ENCODE data around the gene FBXW8. TPM values are rescaled to one million over a fixed set of nuclear protein-coding genes. Genes with fewer than 3 reads are reported as not detected.

Gene FBXW8, protein sequence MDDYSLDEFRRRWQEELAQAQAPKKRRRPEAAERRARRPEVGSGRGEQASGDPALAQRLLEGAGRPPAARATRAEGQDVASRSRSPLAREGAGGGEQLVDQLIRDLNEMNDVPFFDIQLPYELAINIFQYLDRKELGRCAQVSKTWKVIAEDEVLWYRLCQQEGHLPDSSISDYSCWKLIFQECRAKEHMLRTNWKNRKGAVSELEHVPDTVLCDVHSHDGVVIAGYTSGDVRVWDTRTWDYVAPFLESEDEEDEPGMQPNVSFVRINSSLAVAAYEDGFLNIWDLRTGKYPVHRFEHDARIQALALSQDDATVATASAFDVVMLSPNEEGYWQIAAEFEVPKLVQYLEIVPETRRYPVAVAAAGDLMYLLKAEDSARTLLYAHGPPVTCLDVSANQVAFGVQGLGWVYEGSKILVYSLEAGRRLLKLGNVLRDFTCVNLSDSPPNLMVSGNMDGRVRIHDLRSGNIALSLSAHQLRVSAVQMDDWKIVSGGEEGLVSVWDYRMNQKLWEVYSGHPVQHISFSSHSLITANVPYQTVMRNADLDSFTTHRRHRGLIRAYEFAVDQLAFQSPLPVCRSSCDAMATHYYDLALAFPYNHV
- total RNA-seq = 1 to 10 TPM; 7.9 to 9.0 TPM

- peak; percentile 62 for DNase-seq (ENCODE audit: low spot score)
- Histone ChIP-seq H3K36me3 (no peaks in the 10 kb centered on the region), H3K4me3 (peak within 1 kb of the TSS; percentile 84 to 96), H3K27me3 (no peaks in the 10 kb centered on the region), H3K27ac (peak within 1 kb of the TSS; percentile 82), H3K9me3 (no peaks in the 10 kb centered on the region), H3K4me1 (peaks cover 0 to 15% of the 10 kb centered on the region in 2 donors)
- TF ChIP-seq CTCF (IDR thresholded peaks at IDR 0.05) = no peak
Measured at GRCh38 chr12:116910645-116911451, at the start of gene FBXW8. Gene FBXW8, plus strand, starts transcription at chr12:116910950. Its CDS starts 88 bp downstream, at chr12:116911038.

GRCh38 chr12:116861320-116861719, 49.4 kb upstream of the FBXW8 start:
- Histone ChIP-seq H3K9me3 (no peaks in the 10 kb centered on the region), H3K4me1 (peaks cover 0 to 12% of the 10 kb centered on the region in 2 donors), H3K4me3 (peak overlapping the region in 1 of 2 donors; percentile 6), H3K36me3 (no peaks in the 10 kb centered on the region), H3K27ac (no peak overlapping the region), H3K27me3 (no peaks in the 10 kb centered on the region)
- no peak for DNase-seq (ENCODE audit: low spot score)
- TF ChIP-seq CTCF (IDR thresholded peaks at IDR 0.05) = no peak

DNA sequence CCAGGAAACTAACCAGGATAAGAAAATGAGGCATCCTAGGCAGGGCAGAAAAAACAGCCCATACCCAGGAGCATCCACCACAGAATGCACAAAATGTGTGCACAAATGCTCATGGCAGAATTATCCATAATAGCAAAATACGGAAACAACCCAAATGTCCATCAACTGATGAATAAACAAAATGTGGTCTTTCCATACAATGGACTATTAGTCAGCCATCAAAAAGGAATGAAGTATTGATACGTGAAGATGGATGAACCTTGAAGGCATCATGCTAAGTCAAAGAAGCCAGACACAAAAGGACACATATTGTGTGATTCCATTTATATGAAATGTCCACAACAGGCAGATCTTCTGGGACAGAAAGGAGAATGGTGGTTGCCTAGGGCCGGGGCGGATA, 48.6 kb upstream of the FBXW8 start:
- Histone ChIP-seq H3K27me3 (no peaks in the 10 kb centered on the region), H3K4me1 (peaks cover 0 to 12% of the 10 kb centered on the region in 2 donors), H3K4me3 (no peak overlapping the region), H3K27ac (no peak overlapping the region), H3K36me3 (no peaks in the 10 kb centered on the region), H3K9me3 (no peaks in the 10 kb centered on the region)
- no peak for TF ChIP-seq CTCF (IDR thresholded peaks at IDR 0.05)
- no peak for DNase-seq (ENCODE audit: low spot score)

DNA sequence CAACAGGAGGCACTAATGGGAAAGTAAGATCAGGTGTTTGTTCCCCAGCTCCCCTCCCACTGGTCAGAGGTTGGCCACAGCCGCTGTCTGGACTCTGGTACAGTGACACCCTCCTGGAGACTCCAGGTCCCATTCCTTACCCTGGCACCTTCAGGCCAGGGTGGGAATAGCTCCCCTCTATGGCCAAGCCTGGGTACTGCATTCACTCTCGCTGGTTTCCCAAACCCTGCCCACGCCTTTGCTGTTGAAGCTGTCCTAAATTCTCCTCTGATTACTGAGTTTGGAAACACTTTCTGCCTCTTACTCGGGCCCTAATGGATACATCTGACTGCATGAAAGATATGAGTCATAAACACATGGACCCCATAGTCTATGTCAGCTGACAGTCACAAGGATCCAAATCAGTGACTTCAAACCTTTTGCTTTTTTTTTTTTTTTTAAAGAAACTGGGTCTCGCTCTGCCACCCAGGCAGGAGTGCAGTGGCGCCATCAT, 47.4 kb upstream of the FBXW8 start:
- no peaks in the 10 kb centered on the region for H3K9me3 ChIP-seq
- TF ChIP-seq CTCF (IDR thresholded peaks at IDR 0.05) = peak in 1 of 2 donors; percentile 30
- H3K4me1 ChIP-seq = peaks cover 0 to 12% of the 10 kb centered on the region in 2 donors

DNA sequence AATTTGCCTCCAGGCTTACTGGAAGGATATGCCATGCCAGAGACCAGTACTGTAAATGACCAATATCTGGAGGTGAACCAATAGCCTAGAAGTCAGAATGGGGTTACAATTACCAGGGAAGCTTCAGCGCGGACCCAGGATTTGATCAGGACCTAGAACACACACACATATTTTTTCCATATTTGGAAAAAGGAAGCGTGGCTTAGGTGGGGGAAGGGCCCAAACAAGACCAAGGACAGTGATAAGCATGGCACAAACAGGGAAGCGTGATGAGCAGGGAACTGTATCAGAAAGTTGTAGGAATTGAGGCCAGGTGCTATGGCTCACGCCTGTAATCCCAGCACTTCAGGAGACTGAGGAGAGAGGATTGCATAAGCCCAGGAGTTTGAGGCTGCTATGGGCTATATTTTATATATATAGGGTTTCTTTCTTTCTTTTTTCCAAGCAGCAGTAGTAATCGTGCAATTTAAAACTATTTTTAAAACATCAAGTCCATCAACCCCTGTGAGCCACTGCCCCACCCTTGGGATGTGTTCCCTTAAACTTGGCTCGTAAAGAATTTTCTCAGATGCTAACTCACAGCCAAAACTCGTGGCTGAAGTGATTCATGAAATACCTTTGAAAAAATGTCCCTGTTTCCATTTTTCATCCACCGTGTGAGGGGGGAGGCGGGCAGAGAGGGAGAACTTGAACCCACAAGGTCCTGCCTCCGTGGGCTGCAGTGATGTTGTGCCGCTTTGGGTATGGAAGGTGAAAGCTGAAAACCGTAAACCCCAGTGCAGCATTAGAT, 46.2 kb upstream of the FBXW8 start:
- Histone ChIP-seq H3K36me3 (no peaks in the 10 kb centered on the region), H3K27me3 (no peaks in the 10 kb centered on the region), H3K4me1 (peaks cover 0 to 12% of the 10 kb centered on the region in 2 donors), H3K4me3 (no peak overlapping the region), H3K27ac (no peak overlapping the region), H3K9me3 (no peaks in the 10 kb centered on the region)
- DNase-seq (ENCODE audit: low spot score) = no peak
- TF ChIP-seq CTCF (IDR thresholded peaks at IDR 0.05) = no peak

More for the DNA sequence above, 47.4 kb upstream of the FBXW8 start:
- no peak overlapping the region for H3K4me3 ChIP-seq
- DNase-seq (ENCODE audit: low spot score) = no peak
- H3K36me3 ChIP-seq = no peaks in the 10 kb centered on the region
- H3K27ac ChIP-seq = no peak overlapping the region
- H3K27me3 ChIP-seq = no peaks in the 10 kb centered on the region

All from right atrium auricular region (tissue), 2 donors.